ENCODE results near the gene SNW1. TPM values are rescaled to one million over a fixed set of nuclear protein-coding genes. Genes with fewer than 3 reads are reported as not detected.

Gene SNW1
- total and polyA plus RNA-seq, 2 of the 13 experiments (the other 11 are each of a cell fraction or from before 2014, with no cell fraction given): 23.2 to 65.8 TPM

- TF ChIP-seq GATAD1 (CRISPR knock-in tag; IDR thresholded peaks at IDR 0.05): peak; percentile 75
- TF ChIP-seq, protein P1, sequence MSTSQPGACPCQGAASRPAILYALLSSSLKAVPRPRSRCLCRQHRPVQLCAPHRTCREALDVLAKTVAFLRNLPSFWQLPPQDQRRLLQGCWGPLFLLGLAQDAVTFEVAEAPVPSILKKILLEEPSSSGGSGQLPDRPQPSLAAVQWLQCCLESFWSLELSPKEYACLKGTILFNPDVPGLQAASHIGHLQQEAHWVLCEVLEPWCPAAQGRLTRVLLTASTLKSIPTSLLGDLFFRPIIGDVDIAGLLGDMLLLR (CRISPR knock-in tag; IDR thresholded peaks at IDR 0.05): peak; percentile 98
- TF ChIP-seq IKZF1 (IDR thresholded peaks at IDR 0.05): no peak
- TF ChIP-seq SIN3B (IDR thresholded peaks at IDR 0.05; ENCODE audit: low read length): no peak; the same call in 1 of the 2 replicates
- peak; percentile 96 for TF ChIP-seq MAX (IDR thresholded peaks at IDR 0.05)
- 0 out of 2 replicates have a peak, but pooled peaks have one; percentile 8 for TF ChIP-seq ZNF703 (CRISPR knock-in tag; IDR thresholded peaks at IDR 0.05; ENCODE audit: borderline replicate concordance)
- TF ChIP-seq ZBTB44 (CRISPR knock-in tag; IDR thresholded peaks at IDR 0.05): 0 out of 2 replicates have a peak, but pooled peaks have one; percentile 47
- no peak; the same call in 1 of the 2 replicates for TF ChIP-seq NFE2L1 (CRISPR knock-in tag; IDR thresholded peaks at IDR 0.05; ENCODE audit: borderline replicate concordance)
- TF ChIP-seq, protein P2, sequence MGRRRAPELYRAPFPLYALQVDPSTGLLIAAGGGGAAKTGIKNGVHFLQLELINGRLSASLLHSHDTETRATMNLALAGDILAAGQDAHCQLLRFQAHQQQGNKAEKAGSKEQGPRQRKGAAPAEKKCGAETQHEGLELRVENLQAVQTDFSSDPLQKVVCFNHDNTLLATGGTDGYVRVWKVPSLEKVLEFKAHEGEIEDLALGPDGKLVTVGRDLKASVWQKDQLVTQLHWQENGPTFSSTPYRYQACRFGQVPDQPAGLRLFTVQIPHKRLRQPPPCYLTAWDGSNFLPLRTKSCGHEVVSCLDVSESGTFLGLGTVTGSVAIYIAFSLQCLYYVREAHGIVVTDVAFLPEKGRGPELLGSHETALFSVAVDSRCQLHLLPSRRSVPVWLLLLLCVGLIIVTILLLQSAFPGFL (CRISPR knock-in tag; IDR thresholded peaks at IDR 0.05): 0 out of 2 replicates have a peak, but pooled peaks have one; percentile 19
- TF ChIP-seq ZNF383 (CRISPR knock-in tag; IDR thresholded peaks at IDR 0.05; ENCODE audit: borderline replicate concordance): no peak
- TF ChIP-seq ZNF891 (CRISPR knock-in tag; IDR thresholded peaks at IDR 0.05): peak; percentile 84
- no peak for TF ChIP-seq ZBTB1 (CRISPR knock-in tag; IDR thresholded peaks at IDR 0.05; ENCODE audit: borderline replicate concordance)
- no peak for TF ChIP-seq ZKSCAN8 (CRISPR knock-in tag; IDR thresholded peaks at IDR 0.05; ENCODE audit: borderline replicate concordance)
- TF ChIP-seq ZNF569 (CRISPR knock-in tag; IDR thresholded peaks at IDR 0.05; ENCODE audit: borderline replicate concordance): no peak
- TF ChIP-seq ZFP90 (CRISPR knock-in tag; IDR thresholded peaks at IDR 0.05; ENCODE audit: borderline replicate concordance): peak; percentile 60; the same call in 1 of the 2 replicates
- no peak for TF ChIP-seq ATM (IDR thresholded peaks at IDR 0.05; ENCODE audit: borderline replicate concordance)
- no peak for TF ChIP-seq FIP1L1 (IDR thresholded peaks at IDR 0.05; ENCODE audit: borderline replicate concordance, insufficient read depth, low read depth, low read length)
- no peak; the same call in 1 of the 2 replicates for TF ChIP-seq ZBTB7B (CRISPR knock-in tag; IDR thresholded peaks at IDR 0.05)
- TF ChIP-seq ZNF724P (CRISPR knock-in tag; IDR thresholded peaks at IDR 0.05; ENCODE audit: borderline replicate concordance): no peak
- TF ChIP-seq NFIB (CRISPR knock-in tag; IDR thresholded peaks at IDR 0.05; ENCODE audit: borderline replicate concordance): no peak
- peak; percentile 74 for TF ChIP-seq RAD51 (IDR thresholded peaks at IDR 0.05; ENCODE audit: borderline replicate concordance)
- no peak for TF ChIP-seq TBP (CRISPR knock-in tag; IDR thresholded peaks at IDR 0.05)
- TF ChIP-seq RBFOX2 (IDR thresholded peaks at IDR 0.05; ENCODE audit: low read depth, low read length): peak; percentile 93
- no peak for TF ChIP-seq ZC3H4 (CRISPR knock-in tag; IDR thresholded peaks at IDR 0.05; ENCODE audit: borderline replicate concordance)
Measured at GRCh38 chr14:77799863-77800730, 39.1 kb upstream of the SNW1 start, which contains the start of gene ADCK1 (continued).
